ENCODE data around the gene MMP12. TPM values are rescaled to one million over a fixed set of nuclear protein-coding genes. Genes with fewer than 3 reads are reported as not detected.

The MMP12 gene
- total RNA-seq, 5 donors from 2014 or later (not counting 1 experiment from before 2014, with no cell fraction given): not detected

- Histone ChIP-seq H3K27me3 (replicated peaks in 1 of 2; ENCODE audit: control insufficient read depth in 2 of 2, extremely low read depth in 1 of 2, insufficient read depth in 2 of 2, low read length in 1 of 2) (no peaks in the 10 kb centered on the region), H3K4me3 (ENCODE audit: control insufficient read depth in 1 of 2, extremely low read depth in 1 of 2, low read length in 1 of 2) (no peak overlapping the region), H3K27ac (ENCODE audit: low read length) (no peak overlapping the region), H3K4me1 (ENCODE audit: control insufficient read depth in 1 of 2, extremely low read depth in 1 of 2, insufficient read depth in 2 of 2, low read length in 2 of 2) (no peaks in the 10 kb centered on the region), H3K9me3 (no peaks in the 10 kb centered on the region), H3K36me3 (ENCODE audit: control insufficient read depth in 2 of 2, extremely low read depth in 1 of 2, insufficient read depth in 1 of 2, low read length in 1 of 2) (no peaks in the 10 kb centered on the region)
- no peak overlapping the region for H3K4me3 Mint-ChIP-seq
- POLR2A ChIA-PET: no interaction called here
- DNase-seq (no peak), ATAC-seq (replicated peaks in 1 of 4) (no peak)
- no peaks in the 10 kb centered on the region for H3K9me3 Mint-ChIP-seq
- no peaks in the 10 kb centered on the region for H3K36me3 Mint-ChIP-seq
- no peak overlapping the region for H3K27ac Mint-ChIP-seq
- no CpG with 5 or more reads among the region's 1 CpG for WGBS (ENCODE audit: insufficient coverage)
- CTCF ChIA-PET: interaction anchor here in 1 of 2 donors (0.6 kb wide), 1 partner anchor 1267 kb away, joined by 3 read pairs; no protein-coding TSS in a partner anchor
- H3K27me3 Mint-ChIP-seq: peaks cover 0 to 5% of the 10 kb centered on the region in 2 donors
- no peaks in the 10 kb centered on the region for H3K4me1 Mint-ChIP-seq
Measured at GRCh38 chr11:102864724-102865123, 10.1 kb downstream of the MMP12 start.

- no peak overlapping the region for H3K27ac ChIP-seq (ENCODE audit: low read length)
- H3K27ac Mint-ChIP-seq: no peak overlapping the region
- no peaks in the 10 kb centered on the region for H3K36me3 ChIP-seq (ENCODE audit: control insufficient read depth in 2 of 2, extremely low read depth in 1 of 2, insufficient read depth in 1 of 2, low read length in 1 of 2)
- no CpG with 5 or more reads among the region's 2 CpGs for WGBS (ENCODE audit: insufficient coverage)
- DNase-seq (no peak), ATAC-seq (replicated peaks in 1 of 4) (no peak)
- ChIA-PET POLR2A (no interaction called here), CTCF (no interaction called here)
- no peak overlapping the region for H3K4me3 ChIP-seq (ENCODE audit: control insufficient read depth in 1 of 2, extremely low read depth in 1 of 2, low read length in 1 of 2)
- no peak overlapping the region for H3K4me3 Mint-ChIP-seq
- H3K27me3 Mint-ChIP-seq: peaks cover 3 to 7% of the 10 kb centered on the region in 2 donors
- no peaks in the 10 kb centered on the region for H3K9me3 ChIP-seq
- no peaks in the 10 kb centered on the region for H3K36me3 Mint-ChIP-seq
- H3K4me1 Mint-ChIP-seq: no peaks in the 10 kb centered on the region
- no peaks in the 10 kb centered on the region for H3K4me1 ChIP-seq (ENCODE audit: control insufficient read depth in 1 of 2, extremely low read depth in 1 of 2, insufficient read depth in 2 of 2, low read length in 2 of 2)
- H3K9me3 Mint-ChIP-seq: no peaks in the 10 kb centered on the region
- no peaks in the 10 kb centered on the region for H3K27me3 ChIP-seq (replicated peaks in 1 of 2; ENCODE audit: control insufficient read depth in 2 of 2, extremely low read depth in 1 of 2, insufficient read depth in 2 of 2, low read length in 1 of 2)
Measured at GRCh38 chr11:102853956-102854355, 20.8 kb downstream of the MMP12 start.

GRCh38 chr11:102853055-102853454 lies 21.7 kb downstream of the MMP12 start:
- no peaks in the 10 kb centered on the region for H3K4me1 ChIP-seq (ENCODE audit: control insufficient read depth in 1 of 2, extremely low read depth in 1 of 2, insufficient read depth in 2 of 2, low read length in 2 of 2)
- no peak overlapping the region for H3K27ac ChIP-seq (ENCODE audit: low read length)
- ChIA-PET CTCF (no interaction called here), POLR2A (no interaction called here)
- no peaks in the 10 kb centered on the region for H3K36me3 ChIP-seq (ENCODE audit: control insufficient read depth in 2 of 2, extremely low read depth in 1 of 2, insufficient read depth in 1 of 2, low read length in 1 of 2)
- H3K9me3 ChIP-seq: no peaks in the 10 kb centered on the region
- WGBS (ENCODE audit: insufficient coverage): no CpG with 5 or more reads among the region's 3 CpGs
- ATAC-seq (replicated peaks in 1 of 4): no peak
- Mint-ChIP-seq H3K9me3 (no peaks in the 10 kb centered on the region), H3K27ac (no peak overlapping the region), H3K4me1 (no peaks in the 10 kb centered on the region), H3K4me3 (no peak overlapping the region), H3K36me3 (no peaks in the 10 kb centered on the region), H3K27me3 (peaks cover 3 to 7% of the 10 kb centered on the region in 2 donors)
- H3K27me3 ChIP-seq (replicated peaks in 1 of 2; ENCODE audit: control insufficient read depth in 2 of 2, extremely low read depth in 1 of 2, insufficient read depth in 2 of 2, low read length in 1 of 2): no peaks in the 10 kb centered on the region
- no peak overlapping the region for H3K4me3 ChIP-seq (ENCODE audit: control insufficient read depth in 1 of 2, extremely low read depth in 1 of 2, low read length in 1 of 2)
- no peak for DNase-seq

GRCh38 chr11:102850973-102851745 lies 23.6 kb downstream of the MMP12 start:
- Mint-ChIP-seq H3K4me1 (no peaks in the 10 kb centered on the region), H3K36me3 (no peaks in the 10 kb centered on the region), H3K27ac (no peak overlapping the region), H3K27me3 (peaks cover 3 to 9% of the 10 kb centered on the region in 2 donors), H3K4me3 (no peak overlapping the region), H3K9me3 (no peaks in the 10 kb centered on the region)
- Histone ChIP-seq H3K36me3 (ENCODE audit: control insufficient read depth in 2 of 2, extremely low read depth in 1 of 2, insufficient read depth in 1 of 2, low read length in 1 of 2) (no peaks in the 10 kb centered on the region), H3K27ac (ENCODE audit: low read length) (no peak overlapping the region), H3K4me1 (ENCODE audit: control insufficient read depth in 1 of 2, extremely low read depth in 1 of 2, insufficient read depth in 2 of 2, low read length in 2 of 2) (no peaks in the 10 kb centered on the region), H3K9me3 (no peaks in the 10 kb centered on the region), H3K4me3 (ENCODE audit: control insufficient read depth in 1 of 2, extremely low read depth in 1 of 2, low read length in 1 of 2) (no peak overlapping the region), H3K27me3 (replicated peaks in 1 of 2; ENCODE audit: control insufficient read depth in 2 of 2, extremely low read depth in 1 of 2, insufficient read depth in 2 of 2, low read length in 1 of 2) (no peaks in the 10 kb centered on the region)
- WGBS (ENCODE audit: insufficient coverage): 80% methylated on average over 4 of the region's 7 CpGs
- ATAC-seq (replicated peaks in 1 of 4) (no peak), DNase-seq (no peak)
- ChIA-PET CTCF (interaction anchor here in 1 of 2 donors (0.6 kb wide), 1 partner anchor 337 kb away, joined by 3 read pairs; no protein-coding TSS in a partner anchor), POLR2A (no interaction called here)

GRCh38 chr11:102849311-102849710 lies 25.5 kb downstream of the MMP12 start:
- Histone ChIP-seq H3K4me3 (ENCODE audit: control insufficient read depth in 1 of 2, extremely low read depth in 1 of 2, low read length in 1 of 2) (no peak overlapping the region), H3K36me3 (ENCODE audit: control insufficient read depth in 2 of 2, extremely low read depth in 1 of 2, insufficient read depth in 1 of 2, low read length in 1 of 2) (no peaks in the 10 kb centered on the region), H3K4me1 (ENCODE audit: control insufficient read depth in 1 of 2, extremely low read depth in 1 of 2, insufficient read depth in 2 of 2, low read length in 2 of 2) (no peaks in the 10 kb centered on the region), H3K9me3 (no peaks in the 10 kb centered on the region), H3K27ac (ENCODE audit: low read length) (no peak overlapping the region), H3K27me3 (replicated peaks in 1 of 2; ENCODE audit: control insufficient read depth in 2 of 2, extremely low read depth in 1 of 2, insufficient read depth in 2 of 2, low read length in 1 of 2) (no peaks in the 10 kb centered on the region)
- ChIA-PET POLR2A (no interaction called here), CTCF (no interaction called here)
- DNase-seq (no peak), ATAC-seq (replicated peaks in 1 of 4) (no peak)
- Mint-ChIP-seq H3K27me3 (peaks cover 3 to 7% of the 10 kb centered on the region in 2 donors), H3K4me1 (no peaks in the 10 kb centered on the region), H3K9me3 (no peaks in the 10 kb centered on the region), H3K36me3 (no peaks in the 10 kb centered on the region), H3K4me3 (no peak overlapping the region), H3K27ac (no peak overlapping the region)
- WGBS (ENCODE audit: insufficient coverage): no CpG with 5 or more reads among the region's 1 CpG

- DNase-seq (no peak), ATAC-seq (replicated peaks in 1 of 4) (no peak)
- ChIA-PET CTCF (no interaction called here), POLR2A (interaction anchor here in 1 of 2 donors (0.7 kb wide), 1 partner anchor 716 kb away, joined by 8 read pairs; no protein-coding TSS in a partner anchor)
- Mint-ChIP-seq H3K36me3 (no peaks in the 10 kb centered on the region), H3K4me3 (no peak overlapping the region), H3K27me3 (peaks cover 2 to 3% of the 10 kb centered on the region in 2 donors), H3K27ac (no peak overlapping the region), H3K4me1 (no peaks in the 10 kb centered on the region), H3K9me3 (no peaks in the 10 kb centered on the region)
- Histone ChIP-seq H3K36me3 (ENCODE audit: control insufficient read depth in 2 of 2, extremely low read depth in 1 of 2, insufficient read depth in 1 of 2, low read length in 1 of 2) (no peaks in the 10 kb centered on the region), H3K4me1 (ENCODE audit: control insufficient read depth in 1 of 2, extremely low read depth in 1 of 2, insufficient read depth in 2 of 2, low read length in 2 of 2) (no peaks in the 10 kb centered on the region), H3K27me3 (replicated peaks in 1 of 2; ENCODE audit: control insufficient read depth in 2 of 2, extremely low read depth in 1 of 2, insufficient read depth in 2 of 2, low read length in 1 of 2) (no peaks in the 10 kb centered on the region), H3K4me3 (ENCODE audit: control insufficient read depth in 1 of 2, extremely low read depth in 1 of 2, low read length in 1 of 2) (no peak overlapping the region), H3K27ac (ENCODE audit: low read length) (no peak overlapping the region), H3K9me3 (no peaks in the 10 kb centered on the region)
- no CpG with 5 or more reads among the region's 3 CpGs for WGBS (ENCODE audit: insufficient coverage)
Measured at GRCh38 chr11:102846292-102846691, 28.5 kb downstream of the MMP12 start.

All from T-cell (primary cell).